ENCODE measurements around the gene NUP210.

The NUP210 gene

DNA sequence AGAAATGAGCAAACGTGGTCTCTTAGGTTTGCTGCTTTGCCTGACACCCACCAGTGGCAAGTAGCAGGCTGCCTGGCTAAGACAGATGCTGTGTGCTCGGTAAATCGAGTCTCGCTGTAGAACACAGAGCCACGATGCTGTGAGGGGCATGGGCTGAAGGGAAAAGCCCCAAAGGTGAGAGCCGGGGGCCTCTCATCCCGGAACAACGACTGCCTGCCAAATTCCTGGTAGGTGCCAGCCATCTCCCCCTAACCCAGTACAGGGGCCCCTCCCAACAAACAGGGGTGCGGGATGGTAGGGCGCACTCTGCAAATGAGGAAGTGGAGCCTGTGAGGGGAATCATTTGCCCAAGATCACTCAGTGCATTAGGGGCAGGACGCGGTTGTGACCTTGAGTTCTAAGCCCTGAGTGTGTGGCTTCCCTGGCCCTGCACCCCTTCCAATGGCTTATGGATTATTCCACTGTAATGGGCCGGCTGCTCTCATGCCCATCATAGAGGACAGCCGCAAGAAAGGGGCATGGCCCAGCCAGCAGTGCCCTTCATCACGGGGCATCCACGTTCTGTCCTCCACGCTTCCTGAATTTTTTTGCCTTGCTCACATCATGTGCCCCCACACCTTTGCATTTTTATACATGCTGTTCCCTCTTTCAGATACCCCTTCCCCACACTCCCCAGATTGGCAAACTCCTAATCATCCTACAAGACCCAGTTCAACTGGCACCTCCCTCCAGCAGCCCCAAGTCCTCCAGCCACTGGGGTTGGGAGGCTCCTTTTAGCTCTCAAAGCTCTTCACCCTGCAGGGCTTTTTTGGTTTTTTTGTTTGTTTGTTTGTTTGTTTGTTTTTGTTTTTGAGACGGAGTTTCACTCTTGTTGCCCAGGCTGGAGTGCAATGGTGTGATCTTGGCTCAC, 125.4 kb downstream of the NUP210 start:
- no peak for TF ChIP-seq L3MBTL2 (conservative IDR thresholded peaks at IDR 0.05)
- no peak for TF ChIP-seq BHLHE40 (IDR thresholded peaks at IDR 0.05; ENCODE audit: borderline replicate concordance)
- TF ChIP-seq FOXM1 (IDR thresholded peaks at IDR 0.05; ENCODE audit: borderline replicate concordance): no peak
- TF ChIP-seq ARNT (IDR thresholded peaks at IDR 0.05): no peak
- no peak for TF ChIP-seq FOXA1 (IDR thresholded peaks at IDR 0.05)
- no peak for TF ChIP-seq HDGF (IDR thresholded peaks at IDR 0.05; ENCODE audit: borderline replicate concordance)
- no peak for TF ChIP-seq ZNF384 (IDR thresholded peaks at IDR 0.05)
- TF ChIP-seq CTBP1 (IDR thresholded peaks at IDR 0.05; ENCODE audit: borderline replicate concordance): no peak

DNA sequence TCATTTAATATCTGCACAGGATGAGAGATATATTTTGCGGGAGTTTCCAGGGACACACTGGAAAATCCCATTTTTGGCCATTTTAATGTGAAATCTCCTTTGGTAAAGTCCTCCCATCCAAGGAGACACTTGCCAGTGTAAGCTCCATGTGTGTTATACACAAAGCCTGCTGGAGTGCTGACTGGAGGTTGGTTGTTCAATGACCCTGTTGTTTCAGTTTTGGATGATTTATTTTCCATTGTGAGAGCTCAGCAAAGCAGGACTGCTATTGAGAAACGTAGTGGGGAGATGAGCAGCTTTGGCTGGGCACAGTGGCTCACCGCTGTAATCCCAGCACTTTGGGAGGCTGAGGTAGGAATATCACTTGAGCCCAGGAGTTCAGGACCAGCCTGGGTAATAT, 127.7 kb downstream of the NUP210 start:
- ChIA-PET CTCF (interaction anchor here (0.9 kb wide), 1 partner anchor 9 kb away, joined by 3 read pairs; no protein-coding TSS in a partner anchor), POLR2A (no interaction called here)
- TF ChIP-seq ARNT (IDR thresholded peaks at IDR 0.05): no peak
- TF ChIP-seq SUZ12 (IDR thresholded peaks at IDR 0.05): no peak
- no peak for TF ChIP-seq LEF1 (IDR thresholded peaks at IDR 0.05; ENCODE audit: borderline replicate concordance)
- no peak for TF ChIP-seq FOXM1 (IDR thresholded peaks at IDR 0.05; ENCODE audit: borderline replicate concordance)
- TF ChIP-seq, protein P1, sequence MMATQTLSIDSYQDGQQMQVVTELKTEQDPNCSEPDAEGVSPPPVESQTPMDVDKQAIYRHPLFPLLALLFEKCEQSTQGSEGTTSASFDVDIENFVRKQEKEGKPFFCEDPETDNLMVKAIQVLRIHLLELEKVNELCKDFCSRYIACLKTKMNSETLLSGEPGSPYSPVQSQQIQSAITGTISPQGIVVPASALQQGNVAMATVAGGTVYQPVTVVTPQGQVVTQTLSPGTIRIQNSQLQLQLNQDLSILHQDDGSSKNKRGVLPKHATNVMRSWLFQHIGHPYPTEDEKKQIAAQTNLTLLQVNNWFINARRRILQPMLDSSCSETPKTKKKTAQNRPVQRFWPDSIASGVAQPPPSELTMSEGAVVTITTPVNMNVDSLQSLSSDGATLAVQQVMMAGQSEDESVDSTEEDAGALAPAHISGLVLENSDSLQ (IDR thresholded peaks at IDR 0.05): no peak
- no peak for TF ChIP-seq ZNF384 (IDR thresholded peaks at IDR 0.05)
- no peak for TF ChIP-seq NFRKB (IDR thresholded peaks at IDR 0.05)
- TF ChIP-seq SP1 (IDR thresholded peaks at IDR 0.05): no peak
- TF ChIP-seq FOXA1 (IDR thresholded peaks at IDR 0.05): no peak
- TF ChIP-seq BHLHE40 (IDR thresholded peaks at IDR 0.05; ENCODE audit: borderline replicate concordance): no peak
- no peak for TF ChIP-seq L3MBTL2 (conservative IDR thresholded peaks at IDR 0.05)
- no peak for TF ChIP-seq HDGF (IDR thresholded peaks at IDR 0.05; ENCODE audit: borderline replicate concordance)
- no peak for TF ChIP-seq CTBP1 (IDR thresholded peaks at IDR 0.05; ENCODE audit: borderline replicate concordance)
- TF ChIP-seq ELF4 (IDR thresholded peaks at IDR 0.05): no peak
- no peak for TF ChIP-seq FOXK2 (IDR thresholded peaks at IDR 0.05)
- TF ChIP-seq TARDBP (IDR thresholded peaks at IDR 0.05): no peak
- DNase-seq (ENCODE audit: extremely low spot score): no peak

More for the DNA sequence above, 125.4 kb downstream of the NUP210 start:
- POLR2A ChIA-PET: no interaction called here
- CTCF ChIA-PET: no interaction called here
- DNase-seq (ENCODE audit: extremely low spot score): no peak

DNA sequence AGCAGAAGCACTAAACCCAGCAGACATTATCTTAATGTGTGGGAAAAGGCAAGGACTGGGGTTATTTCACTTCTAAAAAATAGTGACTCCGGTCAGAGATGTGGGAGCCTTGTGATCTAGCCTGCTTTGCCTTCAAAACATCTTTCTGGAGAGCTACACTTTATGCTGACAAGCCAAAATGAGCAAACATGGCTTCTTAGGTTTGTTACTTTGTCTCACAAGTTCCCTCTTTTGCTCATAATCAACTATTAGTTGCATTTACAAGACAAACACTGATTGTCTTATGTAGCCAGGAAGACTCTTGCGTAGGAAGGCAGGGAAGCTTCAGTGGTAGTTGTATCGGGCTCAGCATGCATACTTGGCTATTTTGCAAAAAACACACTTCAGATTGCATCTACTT, 129.2 kb downstream of the NUP210 start:
- POLR2A ChIA-PET: no interaction called here
- DNase-seq (ENCODE audit: extremely low spot score): no peak
- CTCF ChIA-PET: no interaction called here
- TF ChIP-seq L3MBTL2 (conservative IDR thresholded peaks at IDR 0.05): no peak
- TF ChIP-seq FOXA1 (IDR thresholded peaks at IDR 0.05): no peak
- TF ChIP-seq FOXK2 (IDR thresholded peaks at IDR 0.05): no peak
- no peak for TF ChIP-seq ELF4 (IDR thresholded peaks at IDR 0.05)
- TF ChIP-seq NFRKB (IDR thresholded peaks at IDR 0.05): no peak
- TF ChIP-seq, protein P1 (IDR thresholded peaks at IDR 0.05): no peak
- no peak for TF ChIP-seq ZNF384 (IDR thresholded peaks at IDR 0.05)
- no peak for TF ChIP-seq FOXM1 (IDR thresholded peaks at IDR 0.05; ENCODE audit: borderline replicate concordance)
- TF ChIP-seq CTBP1 (IDR thresholded peaks at IDR 0.05; ENCODE audit: borderline replicate concordance): no peak
- TF ChIP-seq SUZ12 (IDR thresholded peaks at IDR 0.05): no peak
- TF ChIP-seq TARDBP (IDR thresholded peaks at IDR 0.05): no peak
- TF ChIP-seq ARNT (IDR thresholded peaks at IDR 0.05): no peak
- no peak for TF ChIP-seq LEF1 (IDR thresholded peaks at IDR 0.05; ENCODE audit: borderline replicate concordance)
- TF ChIP-seq SP1 (IDR thresholded peaks at IDR 0.05): no peak

DNA sequence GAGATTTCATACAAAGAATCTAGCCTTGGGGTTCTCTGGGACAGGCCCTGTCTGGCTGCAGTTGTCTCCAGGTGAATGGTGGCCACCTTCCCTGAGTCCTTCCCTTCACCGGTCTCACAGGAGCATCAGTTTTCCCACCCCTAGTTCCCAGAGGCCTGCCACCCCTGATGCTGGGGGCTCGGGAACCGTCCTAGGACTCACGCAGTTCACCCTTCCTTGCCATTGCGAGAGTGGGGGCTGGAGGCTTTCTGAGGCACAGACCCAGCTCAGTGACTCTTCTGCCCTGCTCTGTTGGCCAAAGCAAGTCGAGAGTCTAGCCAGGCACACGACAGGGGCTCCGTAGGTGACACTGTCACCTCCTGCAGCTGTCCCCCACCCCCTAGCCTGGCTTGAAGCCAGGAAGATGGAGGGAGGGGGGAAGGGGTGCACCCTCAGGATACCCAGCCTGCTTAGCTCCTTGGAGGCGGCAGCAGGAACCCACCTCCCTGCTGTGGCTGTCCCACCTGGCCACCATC, 130.3 kb downstream of the NUP210 start:
- POLR2A ChIA-PET: no interaction called here
- DNase-seq (ENCODE audit: extremely low spot score): no peak
- CTCF ChIA-PET: no interaction called here
- TF ChIP-seq NFRKB (IDR thresholded peaks at IDR 0.05): no peak
- TF ChIP-seq, protein P1 (IDR thresholded peaks at IDR 0.05): no peak
- TF ChIP-seq FOXM1 (IDR thresholded peaks at IDR 0.05; ENCODE audit: borderline replicate concordance): no peak
- TF ChIP-seq HDGF (IDR thresholded peaks at IDR 0.05; ENCODE audit: borderline replicate concordance): no peak
- TF ChIP-seq ARNT (IDR thresholded peaks at IDR 0.05): no peak
- TF ChIP-seq SP1 (IDR thresholded peaks at IDR 0.05): no peak
- TF ChIP-seq TARDBP (IDR thresholded peaks at IDR 0.05): no peak
- no peak for TF ChIP-seq LEF1 (IDR thresholded peaks at IDR 0.05; ENCODE audit: borderline replicate concordance)
- no peak for TF ChIP-seq SUZ12 (IDR thresholded peaks at IDR 0.05)
- TF ChIP-seq FOXA1 (IDR thresholded peaks at IDR 0.05): no peak
- TF ChIP-seq ELF4 (IDR thresholded peaks at IDR 0.05): no peak
- no peak for TF ChIP-seq CTBP1 (IDR thresholded peaks at IDR 0.05; ENCODE audit: borderline replicate concordance)

DNA sequence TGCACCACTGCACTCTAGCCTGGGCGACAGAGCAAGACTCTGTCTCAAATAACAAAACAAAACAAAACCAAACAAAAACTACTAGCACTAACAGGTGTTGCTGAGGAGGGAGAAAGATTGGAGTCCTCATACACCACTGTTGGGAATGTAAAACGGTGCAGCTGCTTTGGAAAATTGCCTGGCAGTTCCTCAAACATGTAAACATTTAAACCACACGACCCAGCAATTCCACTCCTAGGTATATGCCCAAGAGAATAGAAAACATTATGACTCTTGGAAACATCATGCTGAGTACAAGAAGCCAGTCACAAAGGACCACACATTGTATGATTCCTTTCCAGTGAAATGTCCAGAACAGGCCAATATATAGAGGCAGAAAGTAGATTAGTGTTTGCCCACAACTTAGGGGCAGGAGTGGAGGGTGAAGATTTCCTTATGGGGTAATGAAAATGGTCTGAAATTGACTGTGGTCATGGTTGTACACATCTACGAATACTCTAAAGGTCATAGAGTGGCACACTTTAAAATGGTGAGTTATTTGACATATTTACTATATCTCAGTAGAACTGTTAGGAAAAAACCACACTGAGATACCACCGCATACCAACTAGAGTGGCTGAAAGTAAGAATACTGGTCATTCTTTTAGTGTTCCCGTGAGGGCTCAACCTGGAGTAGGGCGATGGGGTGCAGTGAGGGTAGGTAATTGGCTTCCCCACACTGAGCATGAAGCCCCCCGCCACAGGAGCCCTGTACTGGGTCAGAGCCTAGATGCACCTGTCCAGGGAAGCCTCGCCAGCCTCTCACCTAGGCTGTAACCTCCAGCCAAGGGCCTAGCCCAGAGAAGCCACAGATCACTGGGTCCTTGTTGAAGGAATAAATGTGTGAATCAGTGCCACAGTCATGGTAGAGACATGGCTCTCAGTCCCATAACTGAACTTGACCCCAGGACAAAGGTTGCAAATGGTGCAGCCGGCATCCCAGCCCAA, 131.1 kb downstream of the NUP210 start:
- ChIA-PET POLR2A (no interaction called here), CTCF (no interaction called here)
- TF ChIP-seq SP1 (IDR thresholded peaks at IDR 0.05) (no peak), NFRKB (IDR thresholded peaks at IDR 0.05) (no peak), ZNF384 (IDR thresholded peaks at IDR 0.05) (no peak), HDGF (IDR thresholded peaks at IDR 0.05; ENCODE audit: borderline replicate concordance) (no peak), FOXK2 (IDR thresholded peaks at IDR 0.05) (no peak), CTBP1 (IDR thresholded peaks at IDR 0.05; ENCODE audit: borderline replicate concordance) (no peak), FOXA1 (IDR thresholded peaks at IDR 0.05) (no peak), LEF1 (IDR thresholded peaks at IDR 0.05; ENCODE audit: borderline replicate concordance) (no peak), ARNT (IDR thresholded peaks at IDR 0.05) (no peak), SUZ12 (IDR thresholded peaks at IDR 0.05) (no peak), ELF4 (IDR thresholded peaks at IDR 0.05) (no peak)
- TF ChIP-seq, protein P1 (IDR thresholded peaks at IDR 0.05): no peak
- no peak for DNase-seq (ENCODE audit: extremely low spot score)

Data from HEK293T (cell line).